SK-N-SH treated with all-trans-retinoic acid at 6 μM for 48 hours (cell line): ENCODE measurements around the gene HECTD1.

ENCODE experiments used
- ATAC-seq: fragments of 200-7000 bp; cut with Tn5 transposase; 3 replicates; pipeline ENCODE4 v1.9.1; 2020; ENCODE audit warnings: mild to moderate bottlenecking, moderate library complexity
- ARNTL ChIP-seq: fragments of 450-650 bp; formaldehyde crosslinking; IDR thresholded peaks from 2 replicates; pipeline ENCODE4 v1.5.0; 2020; ENCODE audit warnings: low read depth, mild to moderate bottlenecking, moderate library complexity, borderline replicate concordance
- BACH2 ChIP-seq: fragments of 250-450 bp; sonication (Bioruptor Pico); IDR thresholded peaks from 2 replicates; pipeline ENCODE4 v1.9.0; 2021; ENCODE audit warnings: mild to moderate bottlenecking, borderline replicate concordance
- CSDC2 ChIP-seq: fragments of 250-450 bp; sonication (Bioruptor Pico); IDR thresholded peaks from 2 replicates; pipeline ENCODE4 v1.5.0; 2020; ENCODE audit warnings: mild to moderate bottlenecking, moderate library complexity
- ESRRG ChIP-seq: fragments of 250-450 bp; sonication (Bioruptor Pico); IDR thresholded peaks from 2 replicates; pipeline ENCODE4 v1.6.1; 2021; ENCODE audit warnings: mild to moderate bottlenecking
- GLIS3 ChIP-seq: fragments of 250-450 bp; sonication (Bioruptor Pico); IDR thresholded peaks from 2 replicates; pipeline ENCODE4 v1.5.0; 2020; ENCODE audit warnings: mild to moderate bottlenecking, moderate library complexity
- ISL1 ChIP-seq: fragments of 250-450 bp; sonication (Bioruptor Pico); IDR thresholded peaks from 2 replicates; pipeline ENCODE4 v2.1.2; 2022; ENCODE audit warnings: mild to moderate bottlenecking, moderate library complexity
- OSR1 ChIP-seq: fragments of 250-450 bp; sonication (Bioruptor Pico); IDR thresholded peaks from 2 replicates; pipeline ENCODE4 v1.8.0; 2022; ENCODE audit warnings: moderate library complexity, mild to moderate bottlenecking, inconsistent platforms
- POU6F1 ChIP-seq: fragments of 250-450 bp; sonication (Bioruptor Pico); IDR thresholded peaks from 2 replicates; pipeline ENCODE4 v1.8.0; 2021; ENCODE audit warnings: low read depth, mild to moderate bottlenecking, moderate library complexity, borderline replicate concordance
- PPARA ChIP-seq: fragments of 250-450 bp; sonication (Bioruptor Pico); IDR thresholded peaks from 2 replicates; pipeline ENCODE4 v1.5.0; 2020; ENCODE audit warnings: mild to moderate bottlenecking, borderline replicate concordance
- SNAI2 ChIP-seq: fragments of 250-450 bp; sonication (Bioruptor Pico); IDR thresholded peaks from 2 replicates; pipeline ENCODE4 v1.5.0; 2020; ENCODE audit warnings: mild to moderate bottlenecking, moderate library complexity
- ZC3H10 ChIP-seq: fragments of 250-450 bp; sonication (Bioruptor Pico); IDR thresholded peaks from 2 replicates; pipeline ENCODE4 v1.5.1; 2021; ENCODE audit warnings: mild to moderate bottlenecking, moderate library complexity
- ZFP3 ChIP-seq: fragments of 250-450 bp; sonication (Bioruptor Pico); IDR thresholded peaks from 2 replicates; pipeline ENCODE4 v1.5.0; 2020; ENCODE audit warnings: mild to moderate bottlenecking, moderate library complexity
- ZFP30 ChIP-seq: fragments of 450-650 bp; formaldehyde crosslinking; IDR thresholded peaks from 2 replicates; pipeline ENCODE4 v1.5.0; 2022; ENCODE audit warnings: mild to moderate bottlenecking, moderate library complexity
- ZNF565 ChIP-seq: fragments of 450-650 bp; formaldehyde crosslinking; conservative IDR thresholded peaks from 2 replicates; pipeline ENCODE4 v1.5.0; 2020; ENCODE audit warnings: low read depth, mild to moderate bottlenecking, moderate library complexity
- ZNF70 ChIP-seq: fragments of 450-650 bp; formaldehyde crosslinking; IDR thresholded peaks from 2 replicates; pipeline ENCODE4 v1.5.0; 2020; ENCODE audit warnings: mild to moderate bottlenecking, moderate library complexity
- ZNF8 ChIP-seq: fragments of 450-650 bp; formaldehyde crosslinking; IDR thresholded peaks from 2 replicates; pipeline ENCODE4 v1.5.0; 2020; ENCODE audit warnings: mild to moderate bottlenecking, moderate library complexity
- TF ChIP-seq, protein P1 (sequence below): fragments of 250-450 bp; sonication (Bioruptor Pico); IDR thresholded peaks from 2 replicates; pipeline ENCODE4 v1.5.1; 2020; ENCODE audit warnings: low read depth, mild to moderate bottlenecking, moderate library complexity
- TF ChIP-seq, protein P2 (sequence below): fragments of 250-450 bp; sonication (Bioruptor Pico); IDR thresholded peaks from 2 replicates; pipeline ENCODE4 v1.5.1; 2021; ENCODE audit warnings: mild to moderate bottlenecking, moderate library complexity
- TF ChIP-seq, protein P3 (sequence below): fragments of 250-450 bp; sonication (Bioruptor Pico); IDR thresholded peaks from 2 replicates; pipeline ENCODE4 v1.5.0; 2020; ENCODE audit warnings: mild to moderate bottlenecking, moderate library complexity

HECTD1 gene

GRCh38 chr14:31170411-31170810 is 37.2 kb downstream of the HECTD1 start:
- ATAC-seq, result no peak
- TF ChIP-seq ESRRG (CRISPR knock-in tag) (no peak), ZC3H10 (CRISPR knock-in tag) (no peak), ZNF565 (CRISPR knock-in tag) (no peak), ISL1 (CRISPR knock-in tag) (no peak), OSR1 (no peak), POU6F1 (CRISPR knock-in tag) (no peak), PPARA (CRISPR knock-in tag) (no peak), SNAI2 (CRISPR knock-in tag) (no peak), BACH2 (no peak), ZFP3 (CRISPR knock-in tag) (no peak), CSDC2 (no peak)
- TF ChIP-seq, protein P1, sequence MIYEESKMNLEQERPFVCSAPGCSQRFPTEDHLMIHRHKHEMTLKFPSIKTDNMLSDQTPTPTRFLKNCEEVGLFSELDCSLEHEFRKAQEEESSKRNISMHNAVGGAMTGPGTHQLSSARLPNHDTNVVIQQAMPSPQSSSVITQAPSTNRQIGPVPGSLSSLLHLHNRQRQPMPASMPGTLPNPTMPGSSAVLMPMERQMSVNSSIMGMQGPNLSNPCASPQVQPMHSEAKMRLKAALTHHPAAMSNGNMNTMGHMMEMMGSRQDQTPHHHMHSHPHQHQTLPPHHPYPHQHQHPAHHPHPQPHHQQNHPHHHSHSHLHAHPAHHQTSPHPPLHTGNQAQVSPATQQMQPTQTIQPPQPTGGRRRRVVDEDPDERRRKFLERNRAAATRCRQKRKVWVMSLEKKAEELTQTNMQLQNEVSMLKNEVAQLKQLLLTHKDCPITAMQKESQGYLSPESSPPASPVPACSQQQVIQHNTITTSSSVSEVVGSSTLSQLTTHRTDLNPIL (CRISPR knock-in tag), result no peak

GRCh38 chr14:31169877-31170276 is 37.7 kb downstream of the HECTD1 start:
- ATAC-seq, result no peak
- TF ChIP-seq ZFP30 (CRISPR knock-in tag) (no peak), ZNF565 (CRISPR knock-in tag) (no peak), ISL1 (CRISPR knock-in tag) (no peak), CSDC2 (no peak), PPARA (CRISPR knock-in tag) (no peak)
- TF ChIP-seq, protein P2, sequence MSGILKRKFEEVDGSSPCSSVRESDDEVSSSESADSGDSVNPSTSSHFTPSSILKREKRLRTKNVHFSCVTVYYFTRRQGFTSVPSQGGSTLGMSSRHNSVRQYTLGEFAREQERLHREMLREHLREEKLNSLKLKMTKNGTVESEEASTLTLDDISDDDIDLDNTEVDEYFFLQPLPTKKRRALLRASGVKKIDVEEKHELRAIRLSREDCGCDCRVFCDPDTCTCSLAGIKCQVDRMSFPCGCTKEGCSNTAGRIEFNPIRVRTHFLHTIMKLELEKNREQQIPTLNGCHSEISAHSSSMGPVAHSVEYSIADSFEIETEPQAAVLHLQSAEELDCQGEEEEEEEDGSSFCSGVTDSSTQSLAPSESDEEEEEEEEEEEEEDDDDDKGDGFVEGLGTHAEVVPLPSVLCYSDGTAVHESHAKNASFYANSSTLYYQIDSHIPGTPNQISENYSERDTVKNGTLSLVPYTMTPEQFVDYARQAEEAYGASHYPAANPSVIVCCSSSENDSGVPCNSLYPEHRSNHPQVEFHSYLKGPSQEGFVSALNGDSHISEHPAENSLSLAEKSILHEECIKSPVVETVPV (CRISPR knock-in tag), result no peak
- TF ChIP-seq, protein P1 (CRISPR knock-in tag), result no peak

GRCh38 chr14:31167032-31167431 is 40.6 kb downstream of the HECTD1 start:
- ATAC-seq, result no peak
- no peak for TF ChIP-seq ZNF70 (CRISPR knock-in tag)
- TF ChIP-seq PPARA (CRISPR knock-in tag), result no peak
- no peak for TF ChIP-seq ZNF8 (CRISPR knock-in tag)

DNA sequence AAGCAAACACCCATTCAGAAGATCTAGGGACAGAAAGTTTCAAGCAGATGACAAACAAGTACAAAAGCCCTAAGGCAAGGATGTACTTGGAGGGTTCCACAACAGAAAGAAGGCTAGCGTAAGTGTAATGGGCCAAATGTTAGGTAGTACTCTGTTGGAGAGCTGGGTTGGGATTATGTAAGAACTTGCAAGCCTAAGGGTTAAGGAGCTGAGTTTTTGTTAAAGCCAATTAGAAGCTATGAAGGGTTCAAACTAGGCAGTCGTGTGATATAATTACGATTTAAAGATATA is 41.4 kb downstream of the HECTD1 start:
- peak; percentile 42 for ATAC-seq
- TF ChIP-seq ZNF565 (CRISPR knock-in tag) (no peak), ARNTL (CRISPR knock-in tag) (no peak), SNAI2 (CRISPR knock-in tag) (no peak), ZFP3 (CRISPR knock-in tag) (no peak), ZNF8 (CRISPR knock-in tag) (no peak)
- TF ChIP-seq, protein P3, sequence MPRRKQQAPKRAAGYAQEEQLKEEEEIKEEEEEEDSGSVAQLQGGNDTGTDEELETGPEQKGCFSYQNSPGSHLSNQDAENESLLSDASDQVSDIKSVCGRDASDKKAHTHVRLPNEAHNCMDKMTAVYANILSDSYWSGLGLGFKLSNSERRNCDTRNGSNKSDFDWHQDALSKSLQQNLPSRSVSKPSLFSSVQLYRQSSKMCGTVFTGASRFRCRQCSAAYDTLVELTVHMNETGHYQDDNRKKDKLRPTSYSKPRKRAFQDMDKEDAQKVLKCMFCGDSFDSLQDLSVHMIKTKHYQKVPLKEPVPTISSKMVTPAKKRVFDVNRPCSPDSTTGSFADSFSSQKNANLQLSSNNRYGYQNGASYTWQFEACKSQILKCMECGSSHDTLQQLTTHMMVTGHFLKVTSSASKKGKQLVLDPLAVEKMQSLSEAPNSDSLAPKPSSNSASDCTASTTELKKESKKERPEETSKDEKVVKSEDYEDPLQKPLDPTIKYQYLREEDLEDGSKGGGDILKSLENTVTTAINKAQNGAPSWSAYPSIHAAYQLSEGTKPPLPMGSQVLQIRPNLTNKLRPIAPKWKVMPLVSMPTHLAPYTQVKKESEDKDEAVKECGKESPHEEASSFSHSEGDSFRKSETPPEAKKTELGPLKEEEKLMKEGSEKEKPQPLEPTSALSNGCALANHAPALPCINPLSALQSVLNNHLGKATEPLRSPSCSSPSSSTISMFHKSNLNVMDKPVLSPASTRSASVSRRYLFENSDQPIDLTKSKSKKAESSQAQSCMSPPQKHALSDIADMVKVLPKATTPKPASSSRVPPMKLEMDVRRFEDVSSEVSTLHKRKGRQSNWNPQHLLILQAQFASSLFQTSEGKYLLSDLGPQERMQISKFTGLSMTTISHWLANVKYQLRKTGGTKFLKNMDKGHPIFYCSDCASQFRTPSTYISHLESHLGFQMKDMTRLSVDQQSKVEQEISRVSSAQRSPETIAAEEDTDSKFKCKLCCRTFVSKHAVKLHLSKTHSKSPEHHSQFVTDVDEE, result no peak

DNA sequence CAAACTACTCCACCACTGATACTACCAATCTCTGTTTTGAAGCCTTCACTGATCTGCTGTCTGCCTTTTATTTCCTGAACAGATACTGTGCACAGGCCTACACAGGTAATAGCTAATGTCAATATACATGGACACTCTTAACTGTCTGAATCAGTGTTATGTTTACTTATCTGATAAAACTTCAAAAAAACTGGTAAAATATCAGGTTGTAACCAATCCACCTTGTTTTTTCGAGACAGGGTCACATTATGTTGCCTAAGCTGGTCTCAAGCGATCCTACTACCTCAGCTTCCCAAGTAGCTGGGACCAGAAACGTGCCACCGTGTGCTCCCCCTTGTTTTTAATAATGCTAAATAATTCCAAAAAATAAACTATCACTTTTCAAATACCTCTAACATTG is 43.5 kb downstream of the HECTD1 start:
- TF ChIP-seq ZNF70 (CRISPR knock-in tag), result no peak
- no peak for TF ChIP-seq ZC3H10 (CRISPR knock-in tag)
- TF ChIP-seq GLIS3 (CRISPR knock-in tag), result no peak
- TF ChIP-seq OSR1, result no peak
- TF ChIP-seq, protein P3, result no peak
- TF ChIP-seq, protein P2 (CRISPR knock-in tag), result no peak
- TF ChIP-seq ZFP30 (CRISPR knock-in tag), result no peak
- TF ChIP-seq ARNTL (CRISPR knock-in tag), result no peak
- TF ChIP-seq PPARA (CRISPR knock-in tag), result no peak
- no peak for TF ChIP-seq ZNF8 (CRISPR knock-in tag)
- TF ChIP-seq ESRRG (CRISPR knock-in tag), result no peak
- TF ChIP-seq BACH2, result no peak
- TF ChIP-seq, all 23 proteins: peak for 0

More for the DNA sequence above, 43.5 kb downstream of the HECTD1 start:
- no peak for ATAC-seq
